ACHN (cell line): Measurements from ENCODE around the gene SPINT2.

Experiments used
- DNase-seq: peaks from one replicate; pipeline ENCODE4 v3.0.0-alpha.2; 2015
- in situ Hi-C: cut with HindIII; loops from 2 replicates; pipeline ENCODE4 v1.10.0; 2017; ENCODE audit warnings: low sequenced_read_pairs, low pct_ligation_motif_present, low pct_unique_long_range_greater_than_20kb

SPINT2 gene

GRCh38 chr19:38284422-38284821 is 20.0 kb downstream of the SPINT2 start:
- no peak for DNase-seq
- in situ Hi-C loops, result no loop called here

DNA sequence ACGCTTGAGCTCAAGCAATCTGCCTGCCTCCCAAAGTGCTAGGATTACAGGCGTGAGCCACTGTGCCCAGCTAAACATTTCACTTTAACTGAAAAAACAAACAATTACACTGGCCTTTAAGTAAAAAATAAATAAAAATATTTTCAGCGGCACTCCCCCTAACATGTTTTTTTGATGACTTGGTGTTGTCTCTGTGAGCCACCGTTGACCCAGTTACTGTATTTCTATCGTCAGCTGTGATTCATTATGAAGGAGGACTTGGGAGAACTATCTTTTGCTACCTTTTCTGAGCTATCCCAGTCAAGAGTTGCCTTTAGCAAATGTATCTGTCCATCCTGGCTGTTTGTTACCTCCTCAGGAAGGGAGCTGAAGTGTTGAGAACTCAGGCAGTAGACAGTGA is 21.2 kb downstream of the SPINT2 start:
- in situ Hi-C loops, result no loop called here
- no peak for DNase-seq

- in situ Hi-C loops, result no loop called here
- DNase-seq, result no peak
Observed at GRCh38 chr19:38287604-38288003, 23.2 kb downstream of the SPINT2 start.

DNA sequence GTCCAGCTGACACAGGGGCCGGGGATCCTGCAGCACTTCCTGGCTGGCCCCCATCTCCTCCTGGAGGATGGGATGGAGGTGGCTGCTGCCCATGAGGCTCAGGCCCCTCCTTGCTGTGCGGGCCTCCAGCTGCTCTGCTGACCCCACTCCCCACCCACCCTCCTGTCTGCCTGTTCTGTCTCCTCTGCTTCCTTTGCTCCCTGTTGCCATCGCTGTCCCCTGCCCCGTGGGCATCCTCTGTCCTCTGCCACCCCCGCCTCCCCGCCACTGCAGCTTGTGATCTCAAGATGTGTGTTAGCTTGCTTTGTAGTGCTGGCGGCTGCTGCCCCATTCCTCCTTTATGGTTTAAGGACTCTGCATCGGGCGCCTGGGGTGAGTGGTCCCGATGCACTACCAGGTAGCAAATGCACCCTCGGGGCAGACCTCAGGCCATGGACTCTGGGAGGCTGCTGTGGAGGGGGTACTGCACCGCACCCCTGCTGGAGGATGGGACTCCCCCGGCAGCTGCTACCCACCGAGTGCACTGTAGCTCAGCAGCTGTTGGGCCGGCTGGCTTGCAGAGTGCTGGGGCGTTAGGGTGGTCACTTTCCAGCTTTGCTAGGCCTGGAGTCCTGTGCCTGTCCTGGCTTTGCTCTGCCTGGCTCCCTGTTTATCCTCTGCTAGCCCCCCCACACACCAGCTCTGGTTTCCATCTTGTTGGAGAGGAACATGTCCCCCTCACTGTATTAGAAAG is 23.9 kb downstream of the SPINT2 start:
- in situ Hi-C loops, result no loop called here
- no peak for DNase-seq

GRCh38 chr19:38289955-38290354 is 25.6 kb downstream of the SPINT2 start:
- in situ Hi-C loops, result no loop called here

DNA sequence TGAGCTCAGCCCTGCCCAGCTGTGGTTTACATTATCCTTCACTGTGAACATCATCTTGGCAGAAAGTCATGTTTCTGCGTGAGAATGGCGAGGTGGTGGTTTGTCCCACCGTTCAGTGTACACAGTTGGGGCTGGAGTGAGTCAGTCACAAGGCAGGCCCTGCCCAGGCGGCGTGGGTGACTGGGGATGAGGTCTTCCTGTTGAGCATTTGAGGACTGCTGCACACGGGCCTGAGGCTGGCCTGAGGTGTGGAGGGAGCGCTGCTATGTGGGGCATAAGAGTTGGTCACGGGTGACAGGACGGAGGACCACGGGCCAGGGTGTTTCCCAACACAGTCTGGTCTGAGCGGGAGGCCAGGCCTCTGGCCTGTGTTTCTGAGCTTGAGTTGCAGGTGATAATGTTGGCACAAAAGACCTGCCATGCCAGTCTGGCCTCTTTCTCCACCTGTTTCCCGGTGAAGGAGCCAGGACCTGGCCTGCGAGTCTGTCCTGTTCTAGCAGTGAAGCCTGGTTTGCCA is 26.3 kb downstream of the SPINT2 start:
- in situ Hi-C loops, result no loop called here
- DNase-seq, result peak; percentile 79

More at GRCh38 chr19:38289955-38290354, 25.6 kb downstream of the SPINT2 start:
- no peak for DNase-seq

DNA sequence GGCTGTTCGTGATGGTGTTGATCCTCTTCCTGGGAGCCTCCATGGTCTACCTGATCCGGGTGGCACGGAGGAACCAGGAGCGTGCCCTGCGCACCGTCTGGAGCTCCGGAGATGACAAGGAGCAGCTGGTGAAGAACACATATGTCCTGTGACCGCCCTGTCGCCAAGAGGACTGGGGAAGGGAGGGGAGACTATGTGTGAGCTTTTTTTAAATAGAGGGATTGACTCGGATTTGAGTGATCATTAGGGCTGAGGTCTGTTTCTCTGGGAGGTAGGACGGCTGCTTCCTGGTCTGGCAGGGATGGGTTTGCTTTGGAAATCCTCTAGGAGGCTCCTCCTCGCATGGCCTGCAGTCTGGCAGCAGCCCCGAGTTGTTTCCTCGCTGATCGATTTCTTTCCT is 27.5 kb downstream of the SPINT2 start:
- in situ Hi-C loops, result no loop called here
- DNase-seq, result no peak

- DNase-seq, result no peak
- in situ Hi-C loops, result no loop called here
Observed at GRCh38 chr19:38293281-38293680, 28.9 kb downstream of the SPINT2 start.

DNA sequence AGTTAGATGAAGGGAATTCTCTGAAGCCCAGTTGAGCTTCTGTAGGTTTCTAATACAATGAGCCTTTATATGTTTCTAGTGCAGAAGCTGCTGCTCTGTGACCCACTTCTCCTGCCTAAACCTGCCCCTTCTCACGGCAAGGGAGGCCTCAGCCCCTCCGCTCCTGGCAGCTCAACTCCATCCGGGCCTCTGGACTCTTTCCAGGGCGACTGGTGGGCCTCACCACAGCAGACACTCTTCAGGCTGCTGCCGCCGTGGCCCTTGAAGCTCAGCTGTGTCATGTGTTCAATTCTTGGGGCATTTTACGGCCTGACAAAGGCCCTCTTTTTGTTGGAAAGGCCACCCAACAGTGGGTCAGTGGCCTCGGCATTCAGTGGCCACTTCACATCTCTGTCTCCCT is 29.7 kb downstream of the SPINT2 start:
- in situ Hi-C loops, result no loop called here
- no peak for DNase-seq

DNA sequence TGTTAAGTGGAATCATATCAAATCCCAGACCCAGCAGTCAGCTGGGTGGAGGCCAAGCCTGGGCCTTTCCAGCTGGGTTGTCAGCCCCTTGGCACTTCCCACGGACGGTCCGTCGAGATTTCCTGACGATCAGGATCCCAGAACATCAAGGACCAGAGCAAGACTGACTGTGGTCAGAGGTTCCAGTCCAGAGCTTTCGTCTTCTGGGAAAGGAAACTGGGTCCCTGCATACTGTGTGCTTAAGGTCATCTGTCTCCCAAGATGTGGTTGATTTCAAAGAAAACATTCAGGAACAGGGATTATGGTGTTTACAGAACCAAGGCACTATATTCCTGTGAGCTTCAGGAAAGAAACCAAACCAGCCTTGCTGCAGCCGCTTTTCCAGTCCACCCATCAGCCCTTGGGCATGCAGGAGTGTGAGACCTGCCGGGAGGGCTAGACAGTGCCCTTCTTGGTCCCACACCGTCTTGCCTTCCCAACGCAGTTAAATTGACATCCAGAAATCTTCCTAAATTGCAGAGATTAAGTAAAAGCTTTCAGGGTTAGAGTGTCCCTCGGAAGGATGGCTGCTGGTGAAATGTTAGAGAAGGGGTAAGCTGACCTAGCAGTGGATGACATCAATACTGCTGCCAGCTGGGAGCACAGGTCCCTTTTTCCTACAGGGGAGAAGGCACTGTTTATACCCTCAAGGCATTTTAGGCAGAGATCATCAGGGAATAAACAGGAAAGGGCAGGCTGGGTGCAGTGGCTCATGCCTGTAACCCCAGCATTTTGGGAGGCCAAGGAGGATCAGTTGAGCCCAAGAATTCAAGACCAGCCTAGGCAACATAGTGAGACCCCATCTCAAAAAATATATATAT is 34.7 kb downstream of the SPINT2 start:
- DNase-seq, result peak; percentile 22
- in situ Hi-C loops, result no loop called here

GRCh38 chr19:38303517-38304351 is 39.4 kb downstream of the SPINT2 start, which contains the start of gene C19orf33:
TSS of gene C19orf33 (plus strand) at chr19:38304251. CDS start at chr19:38304262, 11 bp downstream.
- in situ Hi-C loops, result no loop called here
- peak; percentile 88 for DNase-seq

DNA sequence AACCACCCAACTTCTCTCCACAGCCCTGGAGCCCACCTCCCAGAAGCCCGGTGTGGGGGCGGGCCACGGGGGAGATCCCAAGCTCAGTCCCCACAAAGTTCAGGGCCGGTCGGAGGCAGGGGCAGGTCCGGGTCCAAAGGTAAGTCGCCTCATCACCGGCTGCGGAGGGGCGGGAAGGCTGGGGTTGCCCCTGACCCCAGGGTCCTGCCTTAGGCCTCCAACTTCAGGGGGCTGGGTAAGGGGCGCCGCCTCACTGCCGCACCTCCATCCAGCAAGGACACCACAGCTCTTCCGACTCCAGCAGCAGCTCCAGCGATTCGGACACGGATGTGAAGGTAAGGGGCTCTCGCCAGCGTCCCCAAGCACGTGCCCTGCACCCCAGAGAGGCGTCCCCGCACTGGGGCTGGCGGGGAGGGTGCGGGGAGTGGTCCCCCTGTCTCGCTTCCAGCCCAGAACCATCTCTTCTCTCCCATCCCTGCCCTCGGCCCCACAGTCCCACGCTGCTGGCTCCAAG is 40.0 kb downstream of the SPINT2 start:
- DNase-seq, result no peak
- in situ Hi-C loops, result no loop called here

DNA sequence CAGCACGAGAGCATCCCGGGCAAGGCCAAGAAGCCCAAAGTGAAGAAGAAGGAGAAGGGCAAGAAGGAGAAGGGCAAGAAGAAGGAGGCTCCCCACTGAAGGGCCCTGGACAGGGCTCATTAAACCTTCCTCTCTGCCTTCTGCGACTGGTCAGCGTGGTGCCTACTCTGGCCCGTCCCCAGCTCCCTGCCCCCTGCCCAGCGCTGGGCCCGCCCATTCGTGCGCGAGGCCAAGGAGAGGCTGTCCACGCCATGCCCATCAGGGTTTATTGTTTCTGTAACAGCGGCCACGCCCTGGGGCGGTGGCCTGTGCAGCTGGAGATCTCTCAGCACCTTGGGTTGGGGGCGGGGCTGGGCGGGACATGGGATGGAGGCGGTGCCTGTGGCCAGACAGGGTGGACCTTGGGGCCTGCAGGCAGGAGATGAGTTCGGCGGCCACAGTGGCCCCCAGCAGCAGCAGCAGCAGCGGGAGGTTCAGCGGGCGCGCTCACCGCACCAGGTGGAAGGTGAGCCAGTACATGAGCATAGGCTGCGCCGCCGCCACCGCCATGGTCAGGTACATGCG is 40.6 kb downstream of the SPINT2 start:
- peak; percentile 97 for DNase-seq

DNA sequence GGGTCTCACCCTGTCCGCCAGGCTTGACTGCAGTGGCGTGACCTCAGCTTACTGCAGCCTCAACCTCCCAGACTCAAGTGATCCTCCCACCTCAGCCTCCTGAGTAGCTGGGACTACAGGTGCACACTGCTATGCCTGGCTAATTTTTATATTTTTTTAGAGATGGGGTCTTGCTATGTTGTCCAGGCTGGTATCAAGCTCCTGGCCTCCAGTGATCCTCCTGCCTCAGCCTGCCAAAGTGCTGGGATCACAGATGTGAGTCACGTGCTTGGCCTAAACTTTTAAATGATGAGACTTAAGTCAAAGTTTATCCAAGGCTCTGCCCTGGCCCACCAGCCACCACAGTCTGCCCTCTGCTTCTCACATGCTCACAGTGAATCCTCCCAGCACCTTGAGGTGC is 41.9 kb downstream of the SPINT2 start:
- DNase-seq, result no peak
- in situ Hi-C loops, result no loop called here

More for the DNA sequence above, 40.6 kb downstream of the SPINT2 start:
- in situ Hi-C loops, result no loop called here

DNA sequence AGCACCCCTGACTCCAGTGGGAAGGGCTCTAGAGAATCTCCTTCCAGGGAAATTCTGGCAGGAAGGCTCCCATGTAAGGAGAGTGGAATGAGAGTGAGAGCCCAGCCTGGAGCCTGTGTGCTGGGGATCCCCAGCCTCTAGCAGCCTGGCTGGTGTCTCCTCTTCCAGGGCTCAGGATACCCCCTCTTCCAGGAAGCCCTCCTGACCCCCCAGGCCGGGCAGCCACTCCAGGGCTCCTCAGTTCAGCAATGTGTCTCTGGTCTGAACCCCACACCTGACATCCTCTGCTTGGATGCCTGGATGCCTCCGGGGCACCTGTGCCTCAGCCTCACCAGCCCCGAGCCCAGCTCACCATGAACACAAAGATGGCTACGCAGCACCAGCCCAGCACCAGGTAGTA is 42.7 kb downstream of the SPINT2 start:
- in situ Hi-C loops, result no loop called here

GRCh38 chr19:38307597-38307996 is 43.2 kb downstream of the SPINT2 start:
- in situ Hi-C loops, result no loop called here
- no peak for DNase-seq

More for the DNA sequence above, 42.7 kb downstream of the SPINT2 start:
- DNase-seq, result no peak

GRCh38 chr19:38308006-38308766 is 43.8 kb downstream of the SPINT2 start:
- in situ Hi-C loops, result no loop called here
- no peak for DNase-seq
